ENCODE measurements around the gene C1orf174.

GRCh38 chr1:3889936-3890335, 10.1 kb downstream of the C1orf174 start:
- TF ChIP-seq CTCF (IDR thresholded peaks at IDR 0.05) (no peak), POLR2A (IDR thresholded peaks at IDR 0.05) (no peak)
